Esophagus squamous epithelium (tissue), 4 donors: Measurements from ENCODE around the gene SIL1.

Experiments used
- POLR2A ChIP-seq, 4 donors: fragments of 450-650 bp; IDR thresholded peaks; one replicate each; pipeline ENCODE4 v1.6.1; 2017; ENCODE audit warnings: antibody characterized with exemption in 4 of 4, mild to moderate bottlenecking in 4 of 4, moderate library complexity in 3 of 4
- TF ChIP-seq, protein P1 (sequence below), 6 experiments: fragments of 450-650 bp in 4 of 6; fragments of 200-600 bp in 2 of 6; sonication (generic) in 2 of 6; IDR thresholded peaks; one replicate each; pipeline ENCODE4 v1.5.1; 2016 to 2019; ENCODE audit warnings: antibody characterized with exemption in 6 of 6, mild to moderate bottlenecking in 4 of 6, moderate library complexity in 4 of 6

DNA sequence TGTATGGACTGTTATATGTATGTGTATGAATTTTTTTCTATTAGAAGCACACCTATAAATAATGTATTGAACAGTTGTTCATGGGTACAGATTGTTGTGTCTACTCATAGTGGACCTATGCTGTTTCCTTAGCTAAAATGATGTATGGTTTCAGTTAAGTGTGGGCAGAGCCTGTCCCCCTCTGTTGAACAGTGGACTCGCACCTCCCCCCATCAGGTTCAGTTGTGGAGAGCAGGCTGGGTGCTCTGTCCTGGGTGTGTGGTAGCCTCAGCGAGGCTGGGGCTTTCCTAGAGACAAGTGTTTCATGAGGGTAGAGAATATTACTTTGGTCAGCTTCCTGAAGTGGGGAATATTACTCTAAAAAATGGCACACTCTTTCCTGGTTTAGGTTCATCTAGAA is 275.7 kb downstream of the SIL1 start:
- TF ChIP-seq, protein P1, sequence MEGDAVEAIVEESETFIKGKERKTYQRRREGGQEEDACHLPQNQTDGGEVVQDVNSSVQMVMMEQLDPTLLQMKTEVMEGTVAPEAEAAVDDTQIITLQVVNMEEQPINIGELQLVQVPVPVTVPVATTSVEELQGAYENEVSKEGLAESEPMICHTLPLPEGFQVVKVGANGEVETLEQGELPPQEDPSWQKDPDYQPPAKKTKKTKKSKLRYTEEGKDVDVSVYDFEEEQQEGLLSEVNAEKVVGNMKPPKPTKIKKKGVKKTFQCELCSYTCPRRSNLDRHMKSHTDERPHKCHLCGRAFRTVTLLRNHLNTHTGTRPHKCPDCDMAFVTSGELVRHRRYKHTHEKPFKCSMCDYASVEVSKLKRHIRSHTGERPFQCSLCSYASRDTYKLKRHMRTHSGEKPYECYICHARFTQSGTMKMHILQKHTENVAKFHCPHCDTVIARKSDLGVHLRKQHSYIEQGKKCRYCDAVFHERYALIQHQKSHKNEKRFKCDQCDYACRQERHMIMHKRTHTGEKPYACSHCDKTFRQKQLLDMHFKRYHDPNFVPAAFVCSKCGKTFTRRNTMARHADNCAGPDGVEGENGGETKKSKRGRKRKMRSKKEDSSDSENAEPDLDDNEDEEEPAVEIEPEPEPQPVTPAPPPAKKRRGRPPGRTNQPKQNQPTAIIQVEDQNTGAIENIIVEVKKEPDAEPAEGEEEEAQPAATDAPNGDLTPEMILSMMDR (IDR thresholded peaks at IDR 0.05) = no peak
- TF ChIP-seq POLR2A (IDR thresholded peaks at IDR 0.05) = no peak
